ENCODE data around the gene ZC3H10.

DNA sequence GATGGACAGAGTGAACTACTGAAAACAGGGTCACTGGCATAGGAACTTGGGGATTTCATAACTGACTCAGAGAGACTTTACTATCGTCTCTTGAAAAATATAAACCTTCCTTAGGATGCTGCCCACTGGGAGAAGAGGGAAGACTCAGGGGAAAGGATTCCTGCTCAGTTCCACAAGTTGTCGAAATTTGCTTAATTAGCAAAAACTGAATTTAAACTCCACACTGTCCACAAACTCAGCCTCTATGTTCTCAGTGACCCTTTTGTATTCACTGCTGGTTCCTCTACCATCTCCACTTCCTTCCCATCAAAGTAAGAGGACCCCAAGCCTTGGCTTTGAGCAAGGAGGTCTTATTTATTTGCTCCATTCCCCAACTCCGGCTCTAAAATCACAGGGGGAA is 27.2 kb downstream of the ZC3H10 start:
- TF ChIP-seq, protein P1, sequence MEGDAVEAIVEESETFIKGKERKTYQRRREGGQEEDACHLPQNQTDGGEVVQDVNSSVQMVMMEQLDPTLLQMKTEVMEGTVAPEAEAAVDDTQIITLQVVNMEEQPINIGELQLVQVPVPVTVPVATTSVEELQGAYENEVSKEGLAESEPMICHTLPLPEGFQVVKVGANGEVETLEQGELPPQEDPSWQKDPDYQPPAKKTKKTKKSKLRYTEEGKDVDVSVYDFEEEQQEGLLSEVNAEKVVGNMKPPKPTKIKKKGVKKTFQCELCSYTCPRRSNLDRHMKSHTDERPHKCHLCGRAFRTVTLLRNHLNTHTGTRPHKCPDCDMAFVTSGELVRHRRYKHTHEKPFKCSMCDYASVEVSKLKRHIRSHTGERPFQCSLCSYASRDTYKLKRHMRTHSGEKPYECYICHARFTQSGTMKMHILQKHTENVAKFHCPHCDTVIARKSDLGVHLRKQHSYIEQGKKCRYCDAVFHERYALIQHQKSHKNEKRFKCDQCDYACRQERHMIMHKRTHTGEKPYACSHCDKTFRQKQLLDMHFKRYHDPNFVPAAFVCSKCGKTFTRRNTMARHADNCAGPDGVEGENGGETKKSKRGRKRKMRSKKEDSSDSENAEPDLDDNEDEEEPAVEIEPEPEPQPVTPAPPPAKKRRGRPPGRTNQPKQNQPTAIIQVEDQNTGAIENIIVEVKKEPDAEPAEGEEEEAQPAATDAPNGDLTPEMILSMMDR (IDR thresholded peaks at IDR 0.05; ENCODE audit: insufficient read depth, low read length, poor library complexity, severe bottlenecking) = no peak
- TF ChIP-seq EZH2phosphoT487 (conservative IDR thresholded peaks at IDR 0.05; ENCODE audit: low read length) = no peak
